Loucy (cell line): ENCODE results near the gene TNS3.
"Not testable (repeated sequence)": the region's sequence is repeated elsewhere in the genome, so short reads cannot be mapped to it uniquely, and the experiment has no call there.

Experiments
- CTCF ChIP-seq: fragments of 200-600 bp; sonication (generic); conservative IDR thresholded peaks from 2 replicates; pipeline ENCODE4 v1.5.1; 2014; ENCODE audit warnings: mild to moderate bottlenecking, antibody characterized with exemption, low read length
- EZH2phosphoT487 ChIP-seq: fragments of 200-600 bp; IDR thresholded peaks from 2 replicates; pipeline ENCODE4 v1.6.1; 2018; ENCODE audit warnings: antibody characterized with exemption, mild to moderate bottlenecking, moderate library complexity, borderline replicate concordance

GRCh38 chr7:47441048-47441447, 140.9 kb downstream of the TNS3 start:
- not testable (repeated sequence) for TF ChIP-seq CTCF, EZH2phosphoT487
